Neural cell (in vitro differentiated cells): ENCODE measurements around the gene NPAS3. TPM values are rescaled to one million over a fixed set of nuclear protein-coding genes. Genes with fewer than 3 reads are reported as not detected.

Experiments
- H2AFZ ChIP-seq: fragments of 200-600, 300-800 bp; sonication (generic), shearing (Covaris generic); 2 replicates; pipeline ENCODE4 v1.6.0; 2014; ENCODE audit warnings: low read depth, mild to moderate bottlenecking, antibody characterized with exemption, low read length, moderate library complexity
- H3F3A ChIP-seq: fragments of 200-600 bp; shearing (Covaris generic); 2 replicates; pipeline ENCODE4 v1.6.1; 2016; ENCODE audit warnings: mild to moderate bottlenecking, moderate library complexity, mixed read lengths, antibody characterized with exemption, low read length; ENCODE audit not compliant: insufficient read depth, poor library complexity, severe bottlenecking
- H3K27ac ChIP-seq: fragments of 200-600, 300-800 bp; sonication (generic), shearing (Covaris generic); 2 replicates; pipeline ENCODE4 v1.5.1; 2014; ENCODE audit warnings: mild to moderate bottlenecking, low read length, moderate library complexity
- H3K27me3 ChIP-seq: fragments of 300-800, 200-600 bp; sonication (generic), shearing (Covaris generic); 2 replicates; pipeline ENCODE4 v1.6.0; 2014; ENCODE audit warnings: mild to moderate bottlenecking, low read depth, low read length, moderate library complexity; ENCODE audit not compliant: insufficient read depth
- H3K36me3 ChIP-seq: fragments of 300-800, 200-600 bp; sonication (generic), shearing (Covaris generic); 2 replicates; pipeline ENCODE4 v1.5.1; 2014; ENCODE audit warnings: mild to moderate bottlenecking, antibody characterized with exemption, low read length, moderate library complexity; ENCODE audit not compliant: insufficient read depth
- H3K4me2 ChIP-seq: fragments of 300-800, 200-600 bp; sonication (generic), shearing (Covaris generic); 2 replicates; pipeline ENCODE4 v1.6.0; 2014; ENCODE audit warnings: mild to moderate bottlenecking, low read length
- H3K4me3 ChIP-seq: fragments of 300-800, 200-600 bp; sonication (generic), shearing (Covaris generic); 2 replicates; pipeline ENCODE4 v1.5.1; 2014; ENCODE audit warnings: mild to moderate bottlenecking, low read length, moderate library complexity
- H3K79me2 ChIP-seq: fragments of 200-600 bp; shearing (Covaris generic); replicated peaks from 2 replicates; pipeline ENCODE4 v1.6.0; 2014; ENCODE audit warnings: mild to moderate bottlenecking, low read length, moderate library complexity; ENCODE audit not compliant: insufficient read depth
- H3K9ac ChIP-seq: fragments of 300-800, 200-600 bp; sonication (generic), shearing (Covaris generic); 2 replicates; pipeline ENCODE4 v1.6.1; 2016; ENCODE audit warnings: mild to moderate bottlenecking, low read length, mixed read lengths
- H3K9me2 ChIP-seq: fragments of 200-600 bp; shearing (Covaris generic); 2 replicates; pipeline ENCODE4 v1.6.1; 2016; ENCODE audit warnings: mild to moderate bottlenecking, low read length, mixed read lengths; ENCODE audit not compliant: insufficient read depth
- H3K9me3 ChIP-seq: fragments of 200-600, 300-800 bp; sonication (generic), shearing (Covaris generic); 2 replicates; pipeline ENCODE4 v1.6.1; 2016; ENCODE audit warnings: mild to moderate bottlenecking, mixed run types, low read length, moderate library complexity, mixed read lengths
- H4K20me1 ChIP-seq: fragments of 200-600 bp; shearing (Covaris generic); 2 replicates; pipeline ENCODE4 v1.6.1; 2016; ENCODE audit warnings: mild to moderate bottlenecking, mixed run types; ENCODE audit not compliant: insufficient read depth
- EP300 ChIP-seq: fragments of 450-650 bp; conservative IDR thresholded peaks from 2 replicates; pipeline ENCODE4 v1.6.1; 2014; ENCODE audit warnings: antibody characterized with exemption, mild to moderate bottlenecking, moderate library complexity; ENCODE audit not compliant: poor library complexity, severe bottlenecking
- EZH2 ChIP-seq: fragments of 200-600, 300-800 bp; shearing (Covaris generic), sonication (generic); IDR thresholded peaks from 2 replicates; pipeline ENCODE4 v1.6.1; 2014; ENCODE audit warnings: antibody characterized with exemption, low read length, borderline replicate concordance, mild to moderate bottlenecking; ENCODE audit not compliant: insufficient read depth, poor library complexity, severe bottlenecking
- MXI1 ChIP-seq: fragments of 450-650 bp; conservative IDR thresholded peaks from 2 replicates; pipeline ENCODE4 v1.6.1; 2014; ENCODE audit warnings: antibody characterized with exemption, mild to moderate bottlenecking; ENCODE audit not compliant: poor library complexity, severe bottlenecking
- POLR2AphosphoS5 ChIP-seq: IDR thresholded peaks from 2 replicates; pipeline ENCODE4 v1.6.1; 2012
- RAD21 ChIP-seq: fragments of 450-650 bp; conservative IDR thresholded peaks from 2 replicates; pipeline ENCODE4 v1.6.1; 2014; ENCODE audit warnings: antibody characterized with exemption, mild to moderate bottlenecking, moderate library complexity
- REST ChIP-seq: IDR thresholded peaks from 2 replicates; pipeline ENCODE4 v1.6.1; 2012; ENCODE audit warnings: borderline replicate concordance
- SMC3 ChIP-seq: fragments of 450-650 bp; conservative IDR thresholded peaks from 2 replicates; pipeline ENCODE4 v1.6.1; 2014; ENCODE audit warnings: antibody characterized with exemption, mild to moderate bottlenecking, moderate library complexity; ENCODE audit not compliant: poor library complexity
- TAF1 ChIP-seq: IDR thresholded peaks from 2 replicates; pipeline ENCODE4 v1.6.1; 2012; ENCODE audit warnings: low read depth
- polyA plus RNA-seq: library from polyadenylated mRNA; depleted of rRNA; stranded (reverse); fragments of >200 nt; gene quantifications from 2 replicates; pipeline ENCODE4 v1.2.3, GENCODE V29; 2014

NPAS3 gene
- polyA plus RNA-seq, 1 donor from 2014 or later, result 1.3 TPM

DNA sequence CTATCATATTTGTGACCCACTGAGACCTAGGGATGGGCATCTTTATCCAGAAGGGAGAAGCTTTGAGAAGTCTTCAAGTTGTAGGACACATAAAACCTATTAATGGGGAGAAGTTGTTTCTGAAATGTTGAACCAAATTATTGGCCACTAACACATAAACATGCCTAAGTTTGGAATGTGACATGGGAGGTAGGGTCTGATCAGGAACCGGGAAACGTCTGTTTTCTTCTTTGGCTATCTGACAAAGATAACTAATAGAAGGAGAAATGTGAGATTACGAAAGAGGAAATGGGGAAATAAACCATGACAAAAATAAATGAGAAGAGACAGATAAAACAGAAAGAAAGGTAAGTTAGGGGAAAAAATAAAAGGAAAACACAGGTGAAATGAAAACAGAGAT lies 586.9 kb downstream of the NPAS3 start:
- no peak overlapping the region for H3K4me3 ChIP-seq
- H3K9me2 ChIP-seq, result no peaks in the 10 kb centered on the region
- no peaks in the 10 kb centered on the region for H4K20me1 ChIP-seq
- H3K79me2 ChIP-seq, result no peaks in the 10 kb centered on the region
- H3K9ac ChIP-seq, result no peak overlapping the region
- H3K4me2 ChIP-seq, result no peak overlapping the region
- H3F3A ChIP-seq, result no peaks in the 10 kb centered on the region
- H3K36me3 ChIP-seq, result no peaks in the 10 kb centered on the region
- H3K9me3 ChIP-seq, result no peaks in the 10 kb centered on the region
- H3K27me3 ChIP-seq, result no peaks in the 10 kb centered on the region
- H3K27ac ChIP-seq, result no peak overlapping the region
- no peak overlapping the region for H2AFZ ChIP-seq
- no peak for TF ChIP-seq TAF1

- H3K79me2 ChIP-seq, result no peaks in the 10 kb centered on the region
- no peak overlapping the region for H2AFZ ChIP-seq
- H3K36me3 ChIP-seq, result no peaks in the 10 kb centered on the region
- no peaks in the 10 kb centered on the region for H3K27me3 ChIP-seq
- H3K9me3 ChIP-seq, result no peaks in the 10 kb centered on the region
- H3F3A ChIP-seq, result no peaks in the 10 kb centered on the region
- no peak overlapping the region for H3K4me2 ChIP-seq
- no peak overlapping the region for H3K9ac ChIP-seq
- no peaks in the 10 kb centered on the region for H3K9me2 ChIP-seq
- no peak overlapping the region for H3K27ac ChIP-seq
- TF ChIP-seq RAD21, result no peak
- no peak for TF ChIP-seq REST
- no peak for TF ChIP-seq EP300
- no peak for TF ChIP-seq MXI1
- TF ChIP-seq EZH2, result no peak
- no peak for TF ChIP-seq POLR2AphosphoS5
- no peak for TF ChIP-seq SMC3
- H3K4me3 ChIP-seq, result no peak overlapping the region
- H4K20me1 ChIP-seq, result no peaks in the 10 kb centered on the region
Measured at GRCh38 chr14:33527023-33527634, 588.5 kb downstream of the NPAS3 start.

GRCh38 chr14:33528655-33529054 lies 590.0 kb downstream of the NPAS3 start:
- no peak overlapping the region for H2AFZ ChIP-seq
- H3K9me3 ChIP-seq, result no peaks in the 10 kb centered on the region
- H3K4me2 ChIP-seq, result no peak overlapping the region
- H3F3A ChIP-seq, result no peaks in the 10 kb centered on the region
- TF ChIP-seq REST (no peak), EZH2 (no peak), MXI1 (no peak)
- H3K4me3 ChIP-seq, result no peak overlapping the region
- H3K9me2 ChIP-seq, result no peaks in the 10 kb centered on the region
- H3K27me3 ChIP-seq, result no peaks in the 10 kb centered on the region
- no peak overlapping the region for H3K27ac ChIP-seq
- no peaks in the 10 kb centered on the region for H3K36me3 ChIP-seq
- no peaks in the 10 kb centered on the region for H3K79me2 ChIP-seq
- H3K9ac ChIP-seq, result no peak overlapping the region
- no peaks in the 10 kb centered on the region for H4K20me1 ChIP-seq
